Neural progenitor cell (in vitro differentiated cells): ENCODE measurements around the gene ESCO1. TPM values are rescaled to one million over a fixed set of nuclear protein-coding genes. Genes with fewer than 3 reads are reported as not detected.

Experiments
- DNase-seq: peaks from one replicate; pipeline ENCODE4 v3.0.0-alpha.2; 2016; ENCODE audit warnings: low spot score
- H2AFZ ChIP-seq: fragments of 200-600 bp; sonication (generic); replicated peaks from 2 replicates; pipeline ENCODE4 v1.6.1; 2016; ENCODE audit warnings: antibody characterized with exemption
- H3F3A ChIP-seq: fragments of 200-600 bp; sonication (generic); 2 replicates; pipeline ENCODE4 v1.6.1; 2016; ENCODE audit warnings: antibody characterized with exemption, low read depth
- H3K27ac ChIP-seq: fragments of 200-600 bp; sonication (generic); 2 replicates; pipeline ENCODE4 v1.5.1; 2016; ENCODE audit warnings: mild to moderate bottlenecking
- H3K27me3 ChIP-seq: fragments of 200-600 bp; sonication (generic); 2 replicates; pipeline ENCODE4 v1.6.1; 2016; ENCODE audit warnings: mild to moderate bottlenecking, moderate library complexity
- H3K36me3 ChIP-seq: fragments of 200-600 bp; sonication (generic); 2 replicates; pipeline ENCODE4 v1.5.1; 2016
- H3K4me1 ChIP-seq: fragments of 200-600 bp; sonication (generic); 2 replicates; pipeline ENCODE4 v1.6.1; 2016; ENCODE audit warnings: mixed run types
- H3K4me2 ChIP-seq: fragments of 200-600 bp; sonication (generic); 2 replicates; pipeline ENCODE4 v1.6.1; 2016
- H3K4me3 ChIP-seq: fragments of 200-600 bp; sonication (generic); 2 replicates; pipeline ENCODE4 v1.5.1; 2016
- H3K79me2 ChIP-seq: fragments of 200-600 bp; sonication (generic); 2 replicates; pipeline ENCODE4 v1.6.1; 2016; ENCODE audit warnings: low read depth
- H3K9ac ChIP-seq: fragments of 200-600 bp; sonication (generic); 2 replicates; pipeline ENCODE4 v1.6.1; 2016
- H3K9me3 ChIP-seq: fragments of 200-600 bp; sonication (generic); 2 replicates; pipeline ENCODE4 v1.5.1; 2016; ENCODE audit warnings: low read depth
- H4K20me1 ChIP-seq: fragments of 200-600 bp; sonication (generic); 2 replicates; pipeline ENCODE4 v1.6.1; 2016; ENCODE audit warnings: low read depth
- H3K27ac Mint-ChIP-seq: 3 replicates; pipeline ENCODE4 v1.8.0; 2021; ENCODE audit warnings: mixed read lengths
- H3K27me3 Mint-ChIP-seq: 2 replicates; pipeline ENCODE4 v1.8.0; 2022; ENCODE audit warnings: low read depth, mild to moderate bottlenecking, inconsistent platforms, moderate library complexity, mixed read lengths; ENCODE audit not compliant: insufficient read depth
- H3K36me3 Mint-ChIP-seq: 3 replicates; pipeline ENCODE4 v1.8.0; 2021; ENCODE audit warnings: mixed read lengths
- H3K4me1 Mint-ChIP-seq: 3 replicates; pipeline ENCODE4 v1.8.0; 2021; ENCODE audit warnings: mixed read lengths
- H3K4me3 Mint-ChIP-seq: 3 replicates; pipeline ENCODE4 v1.8.0; 2021; ENCODE audit warnings: mild to moderate bottlenecking, moderate library complexity, mixed read lengths
- H3K9me3 Mint-ChIP-seq: 3 replicates; pipeline ENCODE4 v1.8.0; 2020; ENCODE audit warnings: mixed read lengths
- EZH2 ChIP-seq: fragments of 200-600 bp; sonication (generic); IDR thresholded peaks from 2 replicates; pipeline ENCODE4 v1.6.1; 2017; ENCODE audit warnings: antibody characterized with exemption, mild to moderate bottlenecking, moderate library complexity
- EZH2phosphoT487 ChIP-seq: fragments of 200-600 bp; sonication (generic); IDR thresholded peaks from 2 replicates; pipeline ENCODE4 v1.6.1; 2017; ENCODE audit warnings: antibody characterized with exemption
- total RNA-seq: library from RNA; depleted of rRNA; stranded (reverse); fragments of >200 nt; gene quantifications from 2 replicates; pipeline ENCODE4 v1.2.3, GENCODE V29; 2015; ENCODE audit warnings: low replicate concordance
- TF ChIP-seq, protein P1 (sequence below): fragments of 200-600 bp; sonication (generic); IDR thresholded peaks from 2 replicates; pipeline ENCODE4 v1.5.1; 2017; ENCODE audit warnings: antibody characterized with exemption, mild to moderate bottlenecking

Gene ESCO1
- total RNA-seq, 1 donor from 2014 or later = 48.8 TPM

DNA sequence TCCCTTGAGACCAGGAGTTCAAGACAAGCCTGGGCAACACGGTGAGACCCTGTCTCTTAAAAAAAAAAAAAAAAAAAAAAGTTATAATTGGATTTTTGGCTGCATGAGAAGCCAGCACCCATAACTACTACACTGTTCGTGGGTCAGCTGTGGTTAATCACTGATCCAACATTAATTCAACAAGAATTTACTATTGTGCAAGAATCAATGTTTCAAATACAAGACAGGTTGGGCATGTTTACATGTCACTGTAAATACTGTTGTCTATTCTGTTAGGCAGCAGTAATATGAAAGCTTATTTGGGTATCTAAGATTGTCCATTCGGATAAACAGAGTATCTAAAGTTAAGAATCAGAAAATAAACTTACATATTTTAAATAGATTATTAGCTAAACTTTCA is 62.3 kb downstream of the ESCO1 start:
- no peak overlapping the region for H2AFZ ChIP-seq
- Mint-ChIP-seq H3K4me1 (no peaks in the 10 kb centered on the region), H3K9me3 (no peaks in the 10 kb centered on the region), H3K27ac (no peak overlapping the region), H3K4me3 (no peak overlapping the region), H3K36me3 (peaks cover 15% of the 10 kb centered on the region), H3K27me3 (no peaks in the 10 kb centered on the region)
- no peaks in the 10 kb centered on the region for H3K4me1 ChIP-seq
- no peaks in the 10 kb centered on the region for H3K79me2 ChIP-seq
- no peak for DNase-seq
- H3K27me3 ChIP-seq = no peaks in the 10 kb centered on the region
- H4K20me1 ChIP-seq = peaks cover 4% of the 10 kb centered on the region
- no peaks in the 10 kb centered on the region for H3F3A ChIP-seq
- H3K27ac ChIP-seq = no peak overlapping the region
- H3K36me3 ChIP-seq = peaks cover 12% of the 10 kb centered on the region
- H3K9me3 ChIP-seq = no peaks in the 10 kb centered on the region
- H3K4me3 ChIP-seq = no peak overlapping the region
- no peak overlapping the region for H3K9ac ChIP-seq
- TF ChIP-seq, protein P1, sequence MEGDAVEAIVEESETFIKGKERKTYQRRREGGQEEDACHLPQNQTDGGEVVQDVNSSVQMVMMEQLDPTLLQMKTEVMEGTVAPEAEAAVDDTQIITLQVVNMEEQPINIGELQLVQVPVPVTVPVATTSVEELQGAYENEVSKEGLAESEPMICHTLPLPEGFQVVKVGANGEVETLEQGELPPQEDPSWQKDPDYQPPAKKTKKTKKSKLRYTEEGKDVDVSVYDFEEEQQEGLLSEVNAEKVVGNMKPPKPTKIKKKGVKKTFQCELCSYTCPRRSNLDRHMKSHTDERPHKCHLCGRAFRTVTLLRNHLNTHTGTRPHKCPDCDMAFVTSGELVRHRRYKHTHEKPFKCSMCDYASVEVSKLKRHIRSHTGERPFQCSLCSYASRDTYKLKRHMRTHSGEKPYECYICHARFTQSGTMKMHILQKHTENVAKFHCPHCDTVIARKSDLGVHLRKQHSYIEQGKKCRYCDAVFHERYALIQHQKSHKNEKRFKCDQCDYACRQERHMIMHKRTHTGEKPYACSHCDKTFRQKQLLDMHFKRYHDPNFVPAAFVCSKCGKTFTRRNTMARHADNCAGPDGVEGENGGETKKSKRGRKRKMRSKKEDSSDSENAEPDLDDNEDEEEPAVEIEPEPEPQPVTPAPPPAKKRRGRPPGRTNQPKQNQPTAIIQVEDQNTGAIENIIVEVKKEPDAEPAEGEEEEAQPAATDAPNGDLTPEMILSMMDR = no peak
- TF ChIP-seq EZH2phosphoT487 (no peak), EZH2 (no peak)
- no peak overlapping the region for H3K4me2 ChIP-seq

DNA sequence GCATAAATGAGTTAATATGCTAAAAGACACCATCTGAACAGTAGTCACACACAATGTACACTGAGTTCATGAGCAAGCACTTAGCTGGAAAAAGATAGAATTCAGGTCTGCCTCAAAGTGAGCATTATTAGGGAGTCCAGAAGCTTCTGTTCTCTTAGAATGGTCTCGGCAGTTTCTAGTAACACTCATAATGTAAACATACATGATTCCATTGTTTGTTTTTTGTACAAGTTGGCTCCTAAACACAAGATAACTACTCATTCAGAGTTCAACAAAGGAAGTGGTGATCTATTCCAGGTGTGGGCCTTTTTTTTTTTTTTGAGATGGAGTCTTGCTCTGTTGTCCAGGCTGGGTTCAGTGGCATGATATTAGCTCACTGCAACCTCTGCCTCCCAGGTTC is 66.2 kb downstream of the ESCO1 start:
- Histone ChIP-seq H3K4me2 (no peak overlapping the region), H3K27ac (no peak overlapping the region), H3K9ac (no peak overlapping the region), H3K79me2 (no peaks in the 10 kb centered on the region), H3K4me3 (no peak overlapping the region), H3K36me3 (peaks cover 9% of the 10 kb centered on the region), H3K4me1 (no peaks in the 10 kb centered on the region), H3K27me3 (no peaks in the 10 kb centered on the region), H3F3A (peaks cover 15% of the 10 kb centered on the region), H4K20me1 (peaks cover 4% of the 10 kb centered on the region), H2AFZ (no peak overlapping the region), H3K9me3 (no peaks in the 10 kb centered on the region)
- Mint-ChIP-seq H3K4me3 (no peak overlapping the region), H3K27ac (no peak overlapping the region), H3K9me3 (no peaks in the 10 kb centered on the region), H3K36me3 (peaks cover 12% of the 10 kb centered on the region), H3K27me3 (no peaks in the 10 kb centered on the region), H3K4me1 (no peaks in the 10 kb centered on the region)
- no peak for DNase-seq
- no peak for TF ChIP-seq EZH2
- TF ChIP-seq, protein P1 = no peak
- no peak for TF ChIP-seq EZH2phosphoT487

DNA sequence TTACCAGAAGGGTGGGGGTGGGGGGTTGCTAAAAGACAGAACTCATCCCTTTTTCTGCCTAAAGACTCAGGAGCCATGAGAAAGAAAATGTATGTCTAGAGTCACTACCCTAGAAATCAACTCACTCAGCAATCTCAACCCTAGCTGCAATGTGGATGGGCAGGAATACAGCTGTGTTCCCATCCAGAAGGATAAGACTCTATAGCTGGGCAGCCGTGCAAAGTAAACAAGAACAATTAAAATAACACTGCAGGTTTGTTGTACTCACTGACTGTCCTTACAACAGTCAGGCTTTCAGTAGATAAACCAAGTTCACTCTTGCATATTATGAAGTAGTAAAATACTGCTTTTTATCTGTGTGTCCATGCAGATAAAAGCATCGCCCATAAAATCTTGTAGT is 74.0 kb downstream of the ESCO1 start:
- no peak overlapping the region for H3K4me3 ChIP-seq
- peaks cover 13% of the 10 kb centered on the region for H3K36me3 ChIP-seq
- no peaks in the 10 kb centered on the region for H3K27me3 ChIP-seq
- no peaks in the 10 kb centered on the region for H3K9me3 Mint-ChIP-seq
- no peaks in the 10 kb centered on the region for H3K27me3 Mint-ChIP-seq
- no peak overlapping the region for H3K9ac ChIP-seq
- no peaks in the 10 kb centered on the region for H3K9me3 ChIP-seq
- H3F3A ChIP-seq = peaks cover 81% of the 10 kb centered on the region
- peaks cover 20% of the 10 kb centered on the region for H3K36me3 Mint-ChIP-seq
- no peak overlapping the region for H2AFZ ChIP-seq
- peaks cover 3% of the 10 kb centered on the region for H4K20me1 ChIP-seq
- no peak overlapping the region for H3K4me2 ChIP-seq
- peak overlapping the region; percentile 75 for H3K27ac ChIP-seq
- H3K4me1 ChIP-seq = no peaks in the 10 kb centered on the region
- no peaks in the 10 kb centered on the region for H3K79me2 ChIP-seq
- no peak overlapping the region for H3K27ac Mint-ChIP-seq
- TF ChIP-seq, protein P1 = no peak
- TF ChIP-seq EZH2 (no peak), EZH2phosphoT487 (no peak)
- no peaks in the 10 kb centered on the region for H3K4me1 Mint-ChIP-seq
- DNase-seq = no peak
- H3K4me3 Mint-ChIP-seq = no peak overlapping the region
